Mesenchymal stem cell (in vitro differentiated cells and primary cell): ENCODE data around the gene CA5A.
A peak's percentile ranks its signal among the peaks of the same experiment; 100 is the strongest.

Experiments
- DNase-seq: peaks from one replicate; pipeline ENCODE4 v3.0.0-alpha.2; 2013
- H2AFZ ChIP-seq: one replicate; pipeline ENCODE4 v1.6.1; 2013; ENCODE audit warnings: low read depth, mild to moderate bottlenecking, control low read depth, inconsistent platforms, low read length, moderate library complexity
- H2AK5ac ChIP-seq: 2 replicates; pipeline ENCODE4 v1.6.1; 2013; ENCODE audit warnings: low read length, moderate library complexity, mild to moderate bottlenecking, inconsistent platforms; ENCODE audit not compliant: severe bottlenecking
- H2BK120ac ChIP-seq: one replicate; pipeline ENCODE4 v1.6.1; 2013; ENCODE audit warnings: low read depth, mild to moderate bottlenecking, inconsistent platforms, low read length, moderate library complexity
- H2BK12ac ChIP-seq, 2 experiments: one replicate each; pipeline ENCODE4 v1.6.1; 2013; ENCODE audit warnings: inconsistent platforms in 2 of 2, low read length in 2 of 2, mild to moderate bottlenecking in 2 of 2, moderate library complexity in 2 of 2, control low read depth in 1 of 2
- H2BK15ac ChIP-seq: one replicate; pipeline ENCODE4 v1.6.1; 2013; ENCODE audit warnings: mild to moderate bottlenecking, low read depth, inconsistent platforms; ENCODE audit not compliant: poor library complexity, severe bottlenecking
- H2BK5ac ChIP-seq: 2 replicates; pipeline ENCODE4 v1.6.1; 2013; ENCODE audit warnings: low read depth, mild to moderate bottlenecking, low read length, control low read depth, inconsistent platforms; ENCODE audit not compliant: poor library complexity, severe bottlenecking
- H3K14ac ChIP-seq, 2 experiments: one replicate each; pipeline ENCODE4 v1.6.1; 2013; ENCODE audit warnings: inconsistent platforms in 2 of 2, low read length in 2 of 2, control low read depth in 1 of 2, mild to moderate bottlenecking in 1 of 2, moderate library complexity in 1 of 2
- H3K18ac ChIP-seq, 2 experiments: one replicate each; pipeline ENCODE4 v1.6.1; 2013; ENCODE audit warnings: inconsistent platforms in 2 of 2, low read length in 2 of 2, control low read depth in 1 of 2, low read depth in 1 of 2, mild to moderate bottlenecking in 1 of 2
- H3K23ac ChIP-seq, 2 experiments: one replicate each; pipeline ENCODE4 v1.6.1; 2013; ENCODE audit warnings: inconsistent platforms in 2 of 2, low read length in 2 of 2, mild to moderate bottlenecking in 2 of 2, moderate library complexity in 2 of 2, control low read depth in 1 of 2
- H3K27ac ChIP-seq: 2 replicates; pipeline ENCODE4 v1.5.1; 2013; ENCODE audit warnings: mild to moderate bottlenecking, moderate library complexity, low read length, control low read depth, inconsistent platforms; ENCODE audit not compliant: poor library complexity, severe bottlenecking
- H3K27me3 ChIP-seq, 2 experiments: 2 replicates each; pipeline versions ENCODE4 v1.6.1 to v1.7.0; 2013; ENCODE audit warnings: low read length in 2 of 2, mild to moderate bottlenecking in 2 of 2, moderate library complexity in 2 of 2, control low read depth in 1 of 2, inconsistent platforms in 1 of 2; ENCODE audit not compliant: control insufficient read depth in 1 of 2, insufficient read depth in 1 of 2
- H3K36me3 ChIP-seq, 2 experiments: 2 replicates each; pipeline versions ENCODE4 v1.6.1 to v1.7.0; 2013; ENCODE audit warnings: low read length in 2 of 2, control low read depth in 1 of 2, inconsistent platforms in 1 of 2, low read depth in 1 of 2, mild to moderate bottlenecking in 1 of 2; ENCODE audit not compliant: insufficient read depth in 2 of 2, control insufficient read depth in 1 of 2
- H3K4ac ChIP-seq, 2 experiments: one replicate each; pipeline ENCODE4 v1.6.1; 2013; ENCODE audit warnings: inconsistent platforms in 2 of 2, low read length in 2 of 2, mild to moderate bottlenecking in 2 of 2, moderate library complexity in 2 of 2, control low read depth in 1 of 2, low read depth in 1 of 2
- H3K4me1 ChIP-seq: 2 replicates; pipeline ENCODE4 v1.6.1; 2013; ENCODE audit warnings: low read depth, low read length, control low read depth; ENCODE audit not compliant: control insufficient read depth, insufficient read depth
- H3K4me2 ChIP-seq: 2 replicates; pipeline ENCODE4 v1.6.1; 2013; ENCODE audit warnings: low read length, mild to moderate bottlenecking, inconsistent platforms; ENCODE audit not compliant: poor library complexity, severe bottlenecking
- H3K4me3 ChIP-seq, 2 experiments: 2 replicates each; pipeline versions ENCODE4 v1.5.1 to v1.7.0; 2013; ENCODE audit warnings: low read length in 2 of 2, mild to moderate bottlenecking in 2 of 2, control low read depth in 1 of 2, low read depth in 1 of 2; ENCODE audit not compliant: insufficient read depth in 1 of 2
- H3K79me1 ChIP-seq: replicated peaks from 2 replicates; pipeline ENCODE4 v1.6.1; 2013; ENCODE audit warnings: mild to moderate bottlenecking, control low read depth, low read length, inconsistent platforms; ENCODE audit not compliant: poor library complexity, severe bottlenecking
- H3K9ac ChIP-seq: 2 replicates; pipeline ENCODE4 v1.7.0; 2013; ENCODE audit warnings: mild to moderate bottlenecking, low read length, moderate library complexity
- H3K9me3 ChIP-seq: 2 replicates; pipeline ENCODE4 v1.7.0; 2013; ENCODE audit warnings: mild to moderate bottlenecking, low read length; ENCODE audit not compliant: control insufficient read depth
- H4K8ac ChIP-seq: one replicate; pipeline ENCODE4 v1.6.1; 2013; ENCODE audit warnings: inconsistent platforms, mild to moderate bottlenecking, low read length, moderate library complexity
- H4K91ac ChIP-seq: one replicate; pipeline ENCODE4 v1.6.1; 2013; ENCODE audit warnings: mild to moderate bottlenecking, low read length, inconsistent platforms
- WGBS: methylation state at CpG from one replicate; pipeline ENCODE4 v1.1.7; 2013; ENCODE audit warnings: mixed read lengths; 5-methylcytosine and 5-hydroxymethylcytosine counted together

Gene CA5A

DNA sequence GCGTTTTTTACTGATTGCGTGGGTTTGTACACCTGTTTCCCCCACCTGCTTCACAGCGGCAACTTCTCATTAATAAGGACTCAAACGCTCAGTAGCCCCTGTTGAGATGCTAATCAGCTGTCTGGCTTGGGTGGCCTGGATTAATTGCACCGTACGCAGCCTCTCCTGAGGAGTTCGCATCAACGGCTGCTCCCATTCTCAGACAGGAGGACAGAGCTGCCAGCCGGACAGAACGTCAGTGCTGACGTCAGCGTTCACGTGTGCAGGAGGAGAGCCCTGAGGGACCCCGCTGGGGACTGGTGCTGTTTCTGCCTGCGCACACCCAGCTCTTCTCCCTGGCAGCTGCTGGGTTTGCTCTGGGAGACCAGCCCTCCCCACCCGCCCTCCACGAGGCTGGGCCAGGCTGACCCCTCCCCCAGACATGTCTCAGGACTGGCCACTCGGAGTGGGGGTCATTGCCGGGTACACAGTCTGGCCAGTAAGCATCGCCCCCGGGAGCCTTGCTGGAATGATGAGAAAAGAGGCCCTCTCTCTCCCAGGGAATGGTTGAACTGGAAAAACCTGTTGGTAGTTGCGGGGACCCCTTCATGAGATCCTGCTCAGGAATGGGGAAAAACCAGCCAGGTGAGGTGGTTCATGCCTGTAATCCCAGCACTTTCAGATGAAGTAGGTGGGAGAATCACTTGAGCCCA lies 9.2 kb upstream of the CA5A start:
- no peaks in the 10 kb centered on the region for H3K79me1 ChIP-seq
- no peak overlapping the region for H3K18ac ChIP-seq
- no peaks in the 10 kb centered on the region for H3K36me3 ChIP-seq
- H2BK15ac ChIP-seq = no peak overlapping the region
- H2AK5ac ChIP-seq = no peak overlapping the region
- no peak overlapping the region for H3K23ac ChIP-seq
- H3K27ac ChIP-seq = no peak overlapping the region
- peak overlapping the region in 1 of 2 experiments; percentile 64 for H3K4me3 ChIP-seq
- H4K91ac ChIP-seq = no peak overlapping the region
- peak overlapping the region; percentile 76 for H3K9ac ChIP-seq
- H2BK5ac ChIP-seq = no peak overlapping the region
- H2BK120ac ChIP-seq = no peak overlapping the region
- 63% methylated on average over 22 of the region's 22 CpGs for WGBS
- no peak overlapping the region for H3K4me2 ChIP-seq
- no peak overlapping the region for H3K14ac ChIP-seq
- H4K8ac ChIP-seq = no peak overlapping the region
- no peak overlapping the region for H2AFZ ChIP-seq
- H2BK12ac ChIP-seq = no peak overlapping the region
- no peaks in the 10 kb centered on the region for H3K9me3 ChIP-seq
- H3K27me3 ChIP-seq = peaks cover 0 to 3% of the 10 kb centered on the region in 2 experiments
- no peak overlapping the region for H3K4ac ChIP-seq
- DNase-seq = peak; percentile 43
- H3K4me1 ChIP-seq = peaks cover 3% of the 10 kb centered on the region

DNA sequence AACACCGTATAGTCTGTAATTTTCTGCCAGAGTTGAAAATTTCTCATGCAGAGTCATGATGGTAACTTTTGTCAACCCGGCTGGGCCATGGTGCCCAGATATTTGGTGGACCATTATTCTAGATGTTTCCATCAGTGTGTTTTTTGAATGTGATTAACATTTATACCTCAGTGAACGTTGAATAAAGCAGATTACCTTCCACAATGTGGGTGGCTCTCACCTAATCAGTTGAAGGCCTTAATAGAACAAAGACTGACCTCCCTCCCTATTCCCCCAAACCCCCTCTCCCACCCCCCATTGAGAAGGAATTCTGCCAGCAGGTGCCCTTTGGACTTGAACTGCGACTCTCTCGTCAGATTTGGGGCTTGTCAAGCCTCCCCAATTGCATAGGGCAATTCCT lies 6.4 kb upstream of the CA5A start:
- H3K27me3 ChIP-seq = peaks cover 3 to 10% of the 10 kb centered on the region in 2 experiments
- H2AK5ac ChIP-seq = no peak overlapping the region
- H3K23ac ChIP-seq = no peak overlapping the region
- no peaks in the 10 kb centered on the region for H3K4me1 ChIP-seq
- no peak overlapping the region for H2BK15ac ChIP-seq
- H3K36me3 ChIP-seq = no peaks in the 10 kb centered on the region
- H3K4ac ChIP-seq = no peak overlapping the region
- H3K9me3 ChIP-seq = no peaks in the 10 kb centered on the region
- no peak for DNase-seq
- no peaks in the 10 kb centered on the region for H3K79me1 ChIP-seq
- no peak overlapping the region for H3K18ac ChIP-seq
- H3K27ac ChIP-seq = no peak overlapping the region
- H3K4me3 ChIP-seq = no peak overlapping the region
- H2BK12ac ChIP-seq = no peak overlapping the region
- H4K8ac ChIP-seq = no peak overlapping the region
- no peak overlapping the region for H2AFZ ChIP-seq
- no peak overlapping the region for H2BK5ac ChIP-seq
- whole genome bisulfite sequencing = 69% methylated on average over 5 of the region's 5 CpGs
- H2BK120ac ChIP-seq = no peak overlapping the region
- no peak overlapping the region for H3K4me2 ChIP-seq
- H4K91ac ChIP-seq = no peak overlapping the region
- H3K9ac ChIP-seq = no peak overlapping the region
- no peak overlapping the region for H3K14ac ChIP-seq

DNA sequence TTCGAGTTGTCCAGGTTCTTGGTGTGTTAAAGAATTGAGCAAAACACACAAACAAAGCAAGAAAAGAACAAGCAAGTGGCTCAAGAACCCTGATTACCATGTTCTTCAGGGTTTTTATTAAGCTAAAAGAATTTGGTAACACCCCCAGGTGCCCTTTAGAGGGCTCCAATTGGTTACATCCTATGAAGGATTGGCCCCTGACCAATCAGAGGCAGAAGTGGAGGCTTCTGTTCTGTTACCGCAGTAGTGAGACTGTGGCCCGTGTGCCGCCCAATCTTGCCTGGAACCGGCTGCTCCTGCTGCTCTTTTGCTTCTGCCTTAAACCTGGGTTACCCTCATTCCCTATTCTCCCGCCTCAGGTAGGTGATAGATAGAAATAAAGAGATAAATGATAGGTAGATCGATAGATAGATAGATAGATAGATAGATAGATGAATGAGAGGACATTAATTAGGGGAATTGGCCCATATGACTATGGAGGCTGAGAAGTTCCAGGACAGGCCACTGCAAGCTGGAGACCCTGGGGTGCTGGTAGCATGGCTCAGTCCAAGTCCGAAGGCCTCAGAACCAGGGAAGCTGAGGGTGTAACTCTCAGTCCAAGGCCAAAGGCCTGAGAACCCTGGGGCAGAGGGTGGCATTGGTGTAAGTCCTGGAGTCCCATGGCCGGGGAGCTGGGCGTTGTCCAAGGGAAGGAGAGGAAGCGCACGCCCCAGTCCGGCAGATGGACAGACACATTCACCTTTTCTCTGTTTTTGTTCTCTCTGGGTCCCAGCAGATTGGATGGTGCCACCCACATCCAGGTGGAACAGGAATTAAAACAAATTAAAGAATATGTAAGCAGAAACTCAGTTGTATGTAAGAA lies 3.5 kb upstream of the CA5A start:
- Histone ChIP-seq H3K36me3 (no peaks in the 10 kb centered on the region), H2BK5ac (no peak overlapping the region), H2BK12ac (no peak overlapping the region), H2AK5ac (no peak overlapping the region), H3K14ac (no peak overlapping the region), H3K4ac (no peak overlapping the region), H3K9ac (no peak overlapping the region), H2BK15ac (no peak overlapping the region), H3K79me1 (no peaks in the 10 kb centered on the region), H3K4me2 (no peak overlapping the region), H3K4me3 (no peak overlapping the region), H3K4me1 (no peaks in the 10 kb centered on the region), H2BK120ac (no peak overlapping the region), H3K27me3 (peaks cover 9 to 10% of the 10 kb centered on the region in 2 experiments), H3K23ac (no peak overlapping the region), H3K27ac (no peak overlapping the region), H4K8ac (no peak overlapping the region), H3K9me3 (no peaks in the 10 kb centered on the region), H4K91ac (no peak overlapping the region), H3K18ac (no peak overlapping the region), H2AFZ (no peak overlapping the region)
- WGBS = 90% methylated on average over 13 of the region's 13 CpGs
- no peak for DNase-seq

DNA sequence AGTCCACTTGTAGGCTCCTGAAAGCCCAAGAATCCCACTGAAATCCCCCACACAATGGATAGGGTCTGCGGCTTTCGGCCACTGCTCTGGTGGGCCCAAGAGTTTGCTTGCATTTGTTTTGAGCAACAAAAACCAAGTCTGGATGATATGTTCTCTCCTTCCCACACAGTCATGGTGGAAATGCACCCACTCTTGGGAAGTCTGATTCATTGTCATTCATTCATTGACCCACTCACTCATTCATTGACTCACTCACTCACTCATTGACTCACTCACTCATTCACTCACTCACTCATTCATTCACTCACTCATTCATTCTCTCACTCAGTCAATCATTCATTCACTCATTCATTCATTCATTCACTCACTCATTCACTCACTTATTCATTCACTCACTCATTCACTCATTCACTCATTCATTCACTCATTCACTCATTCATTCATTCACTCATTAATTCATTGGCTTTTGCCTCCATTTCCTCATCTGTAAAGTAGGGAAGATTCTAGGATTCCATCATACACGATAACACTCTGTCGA lies 2.2 kb upstream of the CA5A start:
- WGBS = 94% methylated on average over 4 of the region's 4 CpGs
- peaks cover 9 to 10% of the 10 kb centered on the region in 2 experiments for H3K27me3 ChIP-seq
- no peak overlapping the region for H3K18ac ChIP-seq
- no peak overlapping the region for H3K4ac ChIP-seq
- H3K27ac ChIP-seq = no peak overlapping the region
- H3K9ac ChIP-seq = no peak overlapping the region
- no peaks in the 10 kb centered on the region for H3K9me3 ChIP-seq
- no peak overlapping the region for H3K4me2 ChIP-seq
- DNase-seq = no peak
- no peak overlapping the region for H2BK120ac ChIP-seq
- H2BK15ac ChIP-seq = no peak overlapping the region
- no peak overlapping the region for H2BK12ac ChIP-seq
- H3K14ac ChIP-seq = no peak overlapping the region
- no peak overlapping the region for H3K23ac ChIP-seq
- no peaks in the 10 kb centered on the region for H3K36me3 ChIP-seq
- H2AK5ac ChIP-seq = no peak overlapping the region
- H4K91ac ChIP-seq = no peak overlapping the region
- H3K79me1 ChIP-seq = no peaks in the 10 kb centered on the region
- no peak overlapping the region for H2BK5ac ChIP-seq
- H2AFZ ChIP-seq = no peak overlapping the region
- H3K4me1 ChIP-seq = no peaks in the 10 kb centered on the region
- no peak overlapping the region for H3K4me3 ChIP-seq
- no peak overlapping the region for H4K8ac ChIP-seq
